HG03575 (cell line): ENCODE measurements around the gene LITAFD.
"Not testable (repeated sequence)": the region's sequence is repeated elsewhere in the genome, so short reads cannot be mapped to it uniquely, and the experiment has no call there.

Experiments used
- ATAC-seq: cut with Tn5 transposase; IDR thresholded peaks from one replicate; pipeline ENCODE4 v1.9.1; 2021; ENCODE audit not compliant: unreplicated experiment, insufficient number of reproducible peaks, low FRiP score; ENCODE audit errors: extremely low read depth

LITAFD gene

DNA sequence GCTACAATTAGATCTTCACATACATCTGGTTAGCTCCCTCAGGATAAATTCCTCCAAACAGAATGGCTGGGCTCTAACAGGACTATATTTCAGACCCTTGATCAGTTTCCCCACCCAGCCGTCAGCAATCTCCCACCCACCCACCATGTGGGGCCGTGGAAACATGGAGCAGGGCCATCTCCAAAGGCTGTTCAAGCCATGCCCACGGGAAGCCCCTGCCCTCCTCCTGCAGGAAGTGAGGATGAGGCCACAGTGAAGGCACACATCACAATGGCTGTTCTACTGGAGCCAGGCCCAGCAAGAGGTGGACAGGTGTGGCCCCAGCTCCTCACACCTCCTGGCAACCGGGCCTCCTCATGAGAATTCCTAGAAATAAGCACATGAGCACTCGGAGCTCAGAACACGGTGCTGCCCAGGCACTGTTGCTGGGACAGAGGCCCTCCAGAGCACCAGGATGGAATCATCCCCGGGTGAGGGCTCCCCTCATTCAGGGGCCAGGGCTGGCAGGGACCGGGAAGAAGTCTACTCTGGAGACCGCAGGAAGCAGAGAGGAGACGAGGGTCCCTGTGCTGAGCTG is at the start of gene LITAFD:
Gene LITAFD, plus strand, starts transcription at position 311 of the 577 bp plus-strand sequence. CDS start 2,005 bp downstream, outside the sequence.
- no peak for ATAC-seq

DNA sequence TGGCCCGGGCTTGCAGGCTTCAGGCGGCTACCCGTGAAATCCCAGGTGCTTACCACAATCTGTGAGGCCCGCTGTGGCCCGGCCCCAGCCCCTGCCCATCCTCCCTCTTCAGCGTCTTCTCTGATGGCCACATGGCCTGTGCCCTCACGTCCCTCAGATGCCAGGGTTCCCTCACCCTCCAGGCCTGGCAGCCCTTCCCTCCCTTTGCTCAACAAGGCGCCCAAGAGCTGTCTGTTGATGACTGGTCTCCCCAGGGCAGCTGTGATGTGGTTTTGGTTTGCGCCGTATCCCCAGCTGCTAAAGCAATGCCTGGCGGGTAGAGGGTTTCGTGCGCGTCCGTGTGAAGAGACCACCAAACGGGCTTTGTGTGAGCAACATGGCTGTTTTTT is 49.4 kb upstream of the LITAFD start:
- ATAC-seq: no peak

GRCh38 chr16:8836797-8837196 is 45.4 kb upstream of the LITAFD start:
- not testable (repeated sequence) for ATAC-seq

- not testable (repeated sequence) for ATAC-seq
Observed at GRCh38 chr16:8837594-8837993, 44.6 kb upstream of the LITAFD start.

DNA sequence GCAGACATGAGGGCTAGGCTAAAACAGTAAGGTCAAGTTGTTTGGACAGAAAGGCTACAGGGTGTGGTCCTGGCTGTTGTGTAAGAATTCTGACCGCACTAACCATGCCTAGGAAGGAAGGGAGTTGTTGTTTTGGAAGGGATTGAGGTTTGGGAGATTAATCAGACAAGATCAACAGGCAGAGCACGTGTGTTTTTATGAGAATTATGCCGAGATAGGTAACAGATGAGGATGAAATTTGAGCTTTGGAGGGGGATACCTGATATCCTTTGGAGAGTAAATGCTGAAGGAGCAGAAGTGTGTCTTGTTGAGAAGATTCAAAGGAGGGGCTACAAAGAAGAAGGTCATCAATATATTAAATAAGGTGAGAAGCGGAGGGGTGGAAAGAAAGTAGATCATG is 40.1 kb upstream of the LITAFD start:
- not testable (repeated sequence) for ATAC-seq

DNA sequence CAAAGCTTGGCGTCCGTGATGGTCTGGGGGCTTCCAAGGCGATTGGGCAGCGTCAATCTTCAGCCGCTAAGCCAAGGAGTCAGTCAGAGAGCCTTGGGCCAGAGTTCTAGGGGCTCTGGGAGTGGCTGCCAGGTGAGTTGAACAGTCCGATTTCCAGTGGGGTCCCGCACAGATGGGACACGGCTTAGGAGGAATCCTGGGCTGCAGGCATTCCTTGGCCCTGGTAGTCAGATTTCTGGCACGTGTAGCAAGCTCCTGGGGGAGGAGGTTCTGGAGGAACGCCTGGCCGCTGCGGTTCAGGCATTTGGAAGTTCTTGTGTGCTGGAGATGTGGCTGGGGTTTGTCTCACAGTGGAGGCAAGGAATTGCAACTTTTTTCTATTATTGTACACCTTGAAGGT is 38.9 kb upstream of the LITAFD start:
- ATAC-seq: not testable (repeated sequence)

DNA sequence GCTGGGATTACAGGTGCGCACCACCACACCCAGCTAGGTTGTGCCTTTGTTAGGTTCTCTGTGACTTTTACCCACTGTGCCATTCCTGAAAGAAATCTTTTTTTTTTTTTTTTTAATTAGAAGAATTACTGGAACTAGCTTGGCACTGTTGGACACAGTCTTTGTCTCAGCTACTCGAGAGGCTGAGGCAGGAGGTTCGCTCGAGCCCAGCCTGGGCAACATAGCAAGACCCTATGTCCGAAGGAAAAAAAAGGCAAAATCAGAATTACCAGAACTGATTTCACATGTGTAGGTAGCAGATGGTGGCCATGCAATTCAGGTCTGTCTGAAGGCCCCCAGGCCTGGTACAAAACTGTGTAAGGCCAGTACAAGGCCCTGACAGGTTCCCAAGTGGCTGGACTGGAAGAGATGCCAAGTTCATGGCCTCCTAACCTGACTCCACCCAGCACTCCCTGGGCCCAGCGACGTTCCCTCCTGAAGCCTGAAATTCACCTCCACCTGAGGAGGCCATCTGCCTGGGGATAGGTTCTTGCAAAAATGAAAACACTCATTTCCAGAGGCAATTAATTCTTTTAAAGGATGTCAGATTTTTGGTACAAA is 36.4 kb upstream of the LITAFD start:
- ATAC-seq: no peak

GRCh38 chr16:8846401-8846932 is 35.7 kb upstream of the LITAFD start:
- no peak for ATAC-seq

GRCh38 chr16:8847145-8847544 is 35.0 kb upstream of the LITAFD start:
- no peak for ATAC-seq

GRCh38 chr16:8847623-8848022 is 34.5 kb upstream of the LITAFD start:
- ATAC-seq: no peak

- no peak for ATAC-seq
Observed at GRCh38 chr16:8848231-8848938, 33.8 kb upstream of the LITAFD start.

DNA sequence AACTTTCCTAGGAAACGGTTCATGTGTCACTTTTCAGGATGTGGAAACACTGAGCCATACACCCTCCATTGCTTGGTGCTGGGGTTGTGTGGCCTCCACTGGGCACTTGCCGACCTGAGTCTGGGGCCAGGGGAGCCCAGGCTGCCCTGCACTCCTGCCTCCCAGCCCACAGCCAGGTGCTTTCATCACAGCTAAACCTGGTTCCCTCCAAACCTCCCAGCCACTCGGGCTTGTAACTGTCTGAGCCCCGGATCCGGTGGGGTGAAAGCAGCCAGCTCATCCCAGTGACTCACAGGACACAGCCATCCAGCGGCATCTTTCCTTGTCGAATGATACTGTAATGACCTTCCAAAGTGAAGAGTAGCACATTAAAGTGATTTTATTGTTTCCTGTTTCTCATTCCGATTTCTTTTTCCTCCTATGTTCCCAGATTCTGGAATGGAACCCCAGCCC is 33.2 kb upstream of the LITAFD start:
- ATAC-seq: no peak

- ATAC-seq: no peak
Observed at GRCh38 chr16:8849411-8850011, 32.6 kb upstream of the LITAFD start.

GRCh38 chr16:8850279-8850885 is 31.8 kb upstream of the LITAFD start:
- ATAC-seq: no peak

GRCh38 chr16:8851761-8852403 is 30.3 kb upstream of the LITAFD start:
- ATAC-seq: no peak

DNA sequence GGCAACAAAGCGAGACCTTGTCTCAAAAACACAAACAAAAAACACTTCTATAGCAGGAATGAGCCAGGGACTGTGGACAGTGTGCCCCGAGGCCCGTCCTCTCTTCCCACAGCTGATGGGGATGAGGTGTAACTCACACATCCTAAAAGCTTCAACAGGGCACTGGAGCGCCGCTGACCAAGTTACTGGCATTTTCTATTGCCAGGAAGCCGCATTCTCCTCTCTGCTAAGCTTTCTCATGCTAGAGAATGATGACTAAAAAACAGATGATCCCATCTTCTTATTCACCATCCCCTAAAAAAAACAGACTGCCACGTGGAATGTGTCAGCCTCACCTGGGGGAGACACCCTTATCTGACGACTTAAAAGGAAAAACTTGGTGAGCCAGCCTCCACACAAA is 29.6 kb upstream of the LITAFD start:
- ATAC-seq: no peak

GRCh38 chr16:8853150-8853549 is 29.0 kb upstream of the LITAFD start:
- ATAC-seq: no peak

DNA sequence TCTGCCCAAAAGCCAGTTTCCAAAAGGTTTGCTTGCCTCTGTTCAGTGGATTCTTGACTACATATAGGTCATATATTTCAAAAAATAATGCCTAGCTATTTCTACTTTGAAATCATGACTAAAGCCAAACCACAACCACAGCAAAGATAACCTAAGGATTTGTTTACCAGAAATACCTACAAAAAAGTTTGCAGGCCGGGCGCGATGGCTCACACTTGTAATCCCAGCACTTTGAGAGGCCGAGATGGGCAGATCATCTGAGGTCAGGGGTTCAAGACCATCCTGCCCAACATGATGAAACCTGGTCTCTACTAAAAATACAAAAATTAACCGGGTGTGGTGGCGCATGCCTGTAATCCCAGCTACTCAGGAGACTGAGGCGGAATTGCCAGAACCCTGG is 28.5 kb upstream of the LITAFD start:
- no peak for ATAC-seq
